ENCODE data around the gene ZNF217.
"Not testable (repeated sequence)": the region's sequence is repeated elsewhere in the genome, so short reads cannot be mapped to it uniquely, and the experiment has no call there.

ZNF217 gene

DNA sequence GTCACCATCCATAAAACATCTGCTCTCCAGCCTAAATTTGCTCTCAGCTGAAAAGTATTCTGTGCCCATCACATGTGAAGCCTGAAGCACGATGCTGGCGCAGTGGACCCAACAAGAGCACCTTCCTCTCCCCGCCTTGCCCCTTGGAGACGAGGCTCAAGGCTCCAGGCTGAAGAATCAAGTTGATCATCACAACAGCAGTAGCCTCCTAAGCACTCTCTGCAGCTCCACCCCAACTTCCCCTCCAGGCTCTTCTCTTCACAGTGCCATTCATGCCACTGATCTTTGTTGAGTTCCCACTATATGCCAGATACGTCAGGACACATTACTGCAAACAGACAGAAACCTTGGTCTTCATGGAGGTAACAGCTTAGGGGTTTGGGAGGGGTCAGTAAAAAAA lies 41.6 kb upstream of the ZNF217 start:
- H3K4me3 ChIP-seq (replicated peaks; ENCODE audit: low read depth, low read length) = no peak overlapping the region
- DNase-seq (ENCODE audit: extremely low read depth, low read depth) = no peak
- TF ChIP-seq, protein P1, sequence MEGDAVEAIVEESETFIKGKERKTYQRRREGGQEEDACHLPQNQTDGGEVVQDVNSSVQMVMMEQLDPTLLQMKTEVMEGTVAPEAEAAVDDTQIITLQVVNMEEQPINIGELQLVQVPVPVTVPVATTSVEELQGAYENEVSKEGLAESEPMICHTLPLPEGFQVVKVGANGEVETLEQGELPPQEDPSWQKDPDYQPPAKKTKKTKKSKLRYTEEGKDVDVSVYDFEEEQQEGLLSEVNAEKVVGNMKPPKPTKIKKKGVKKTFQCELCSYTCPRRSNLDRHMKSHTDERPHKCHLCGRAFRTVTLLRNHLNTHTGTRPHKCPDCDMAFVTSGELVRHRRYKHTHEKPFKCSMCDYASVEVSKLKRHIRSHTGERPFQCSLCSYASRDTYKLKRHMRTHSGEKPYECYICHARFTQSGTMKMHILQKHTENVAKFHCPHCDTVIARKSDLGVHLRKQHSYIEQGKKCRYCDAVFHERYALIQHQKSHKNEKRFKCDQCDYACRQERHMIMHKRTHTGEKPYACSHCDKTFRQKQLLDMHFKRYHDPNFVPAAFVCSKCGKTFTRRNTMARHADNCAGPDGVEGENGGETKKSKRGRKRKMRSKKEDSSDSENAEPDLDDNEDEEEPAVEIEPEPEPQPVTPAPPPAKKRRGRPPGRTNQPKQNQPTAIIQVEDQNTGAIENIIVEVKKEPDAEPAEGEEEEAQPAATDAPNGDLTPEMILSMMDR (IDR thresholded peaks at IDR 0.05; ENCODE audit: low read depth, low read length, missing control alignments) = no peak

DNA sequence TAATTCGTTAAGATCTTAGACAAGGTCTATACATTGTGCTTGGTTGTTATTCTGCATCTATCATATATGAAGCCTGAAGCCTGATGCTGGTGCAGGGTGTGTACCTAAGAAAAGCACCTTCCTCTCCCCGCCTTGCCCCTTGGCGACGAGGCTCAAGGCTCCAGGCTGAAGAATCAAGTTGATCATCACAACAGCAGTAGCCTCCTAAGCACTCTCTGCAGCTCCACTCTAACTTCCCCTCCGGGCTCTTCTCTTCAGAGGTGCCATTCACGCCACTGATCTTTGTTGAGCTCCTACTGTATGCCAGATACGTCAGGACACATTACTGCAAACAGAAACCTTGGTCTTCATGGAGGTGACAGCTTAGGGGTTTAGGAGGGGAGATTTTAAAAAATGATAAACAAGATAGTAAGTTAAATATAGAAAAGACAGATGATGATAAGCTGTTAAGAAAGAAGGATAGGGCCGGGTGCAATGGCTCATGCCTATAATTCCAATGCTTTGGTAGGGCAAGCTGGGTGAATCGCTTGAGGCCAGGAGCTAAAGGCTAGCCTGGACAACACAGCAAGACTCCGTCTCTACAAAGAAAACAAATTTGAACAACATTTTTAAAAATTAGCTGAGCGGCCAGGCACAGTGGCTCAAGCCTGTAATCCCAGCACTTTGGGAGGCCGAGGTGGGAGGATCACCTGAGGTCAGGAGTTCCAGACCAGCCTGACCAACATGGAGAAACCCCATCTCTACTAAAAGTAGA lies 38.4 kb upstream of the ZNF217 start:
- DNase-seq (ENCODE audit: extremely low read depth, low read depth) = no peak
- H3K4me3 ChIP-seq (replicated peaks; ENCODE audit: low read depth, low read length) = no peak overlapping the region
- TF ChIP-seq, protein P1 (IDR thresholded peaks at IDR 0.05; ENCODE audit: low read depth, low read length, missing control alignments) = no peak

DNA sequence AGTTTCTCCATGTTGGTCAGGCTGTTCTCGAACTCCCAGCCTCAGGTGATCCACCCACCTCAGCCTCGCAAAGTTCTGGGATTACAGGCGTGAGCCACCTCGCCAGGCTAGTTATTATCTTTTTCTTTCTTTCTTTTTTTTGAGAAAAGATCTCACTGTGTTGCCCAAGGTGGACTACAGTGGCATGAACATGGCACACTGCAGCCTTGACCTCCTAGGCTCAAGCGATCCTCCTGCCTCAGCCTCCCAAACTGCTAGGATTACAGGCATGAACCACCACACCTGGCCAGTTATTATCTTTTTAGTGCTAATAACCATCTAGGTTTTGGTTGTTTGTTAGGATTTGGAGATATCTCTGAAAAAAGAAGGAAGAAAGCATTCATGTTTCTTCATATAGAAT lies 35.8 kb upstream of the ZNF217 start:
- no peak overlapping the region for H3K4me3 ChIP-seq (replicated peaks; ENCODE audit: low read depth, low read length)
- DNase-seq (ENCODE audit: extremely low read depth, low read depth) = no peak
- TF ChIP-seq, protein P1 (IDR thresholded peaks at IDR 0.05; ENCODE audit: low read depth, low read length, missing control alignments) = no peak

DNA sequence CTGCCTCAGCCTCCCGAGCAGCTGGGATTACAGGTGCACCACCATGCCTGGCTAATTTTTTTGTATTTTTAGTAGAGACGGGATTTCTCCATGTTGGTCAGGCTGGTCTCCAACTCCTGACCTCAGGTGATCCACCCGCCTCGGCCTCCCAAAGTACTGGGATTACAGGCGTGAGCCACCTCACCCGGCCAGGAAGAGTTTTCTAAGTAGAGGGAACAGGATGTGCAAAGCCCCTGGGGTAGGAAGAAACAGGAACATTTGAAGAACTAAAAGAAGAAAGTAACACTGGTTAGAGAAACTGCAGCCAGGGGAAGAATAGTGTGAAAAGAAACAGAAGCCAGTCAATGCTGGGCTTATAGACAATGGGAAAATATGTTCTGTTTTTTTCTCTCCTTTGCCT lies 35.1 kb upstream of the ZNF217 start:
- not testable (repeated sequence) for DNase-seq (ENCODE audit: extremely low read depth, low read depth); H3K4me3 ChIP-seq (replicated peaks; ENCODE audit: low read depth, low read length)

DNA sequence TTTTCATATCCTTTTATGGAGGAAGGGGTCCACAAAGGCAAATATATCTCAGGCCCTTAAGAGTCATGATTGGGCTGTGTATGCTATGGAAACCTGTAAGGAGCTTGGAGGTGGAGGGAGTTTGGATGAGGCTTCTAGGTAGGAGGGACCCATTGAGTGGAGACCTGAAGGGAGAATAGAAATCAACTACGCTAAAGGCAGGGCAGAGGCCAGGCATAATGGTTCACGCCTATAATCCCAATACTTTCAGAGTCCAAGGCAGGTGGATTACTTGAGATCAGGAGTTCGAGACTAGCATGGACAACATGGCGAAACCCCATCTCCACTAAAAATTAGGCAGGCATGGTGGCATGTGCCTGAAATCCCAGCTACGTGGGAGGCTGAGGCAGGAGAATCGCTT lies 34.4 kb upstream of the ZNF217 start:
- DNase-seq (ENCODE audit: extremely low read depth, low read depth) = no peak
- H3K4me3 ChIP-seq (replicated peaks; ENCODE audit: low read depth, low read length) = no peak overlapping the region
- TF ChIP-seq, protein P1 (IDR thresholded peaks at IDR 0.05; ENCODE audit: low read depth, low read length, missing control alignments) = no peak

DNA sequence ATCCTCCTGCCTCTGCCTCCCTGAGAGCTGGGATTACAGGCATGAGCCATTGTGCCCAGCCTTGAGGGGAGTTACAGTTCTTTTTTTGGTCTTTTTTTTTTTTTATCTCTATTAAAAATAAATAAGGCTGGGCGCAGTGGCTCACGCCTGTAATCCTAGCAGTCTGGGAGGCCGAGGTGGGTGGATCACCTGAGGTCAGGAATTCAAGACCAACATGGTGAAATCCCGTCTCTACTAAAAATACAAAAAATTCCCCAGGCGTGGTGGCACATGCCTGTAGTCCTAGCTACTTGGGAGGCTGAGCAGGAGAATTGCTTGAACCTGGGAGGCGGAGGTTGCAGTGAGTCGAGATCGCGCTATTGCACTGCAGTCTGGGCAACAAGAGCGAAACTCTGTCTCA lies 33.4 kb upstream of the ZNF217 start:
- not testable (repeated sequence) for DNase-seq (ENCODE audit: extremely low read depth, low read depth); H3K4me3 ChIP-seq (replicated peaks; ENCODE audit: low read depth, low read length)

DNA sequence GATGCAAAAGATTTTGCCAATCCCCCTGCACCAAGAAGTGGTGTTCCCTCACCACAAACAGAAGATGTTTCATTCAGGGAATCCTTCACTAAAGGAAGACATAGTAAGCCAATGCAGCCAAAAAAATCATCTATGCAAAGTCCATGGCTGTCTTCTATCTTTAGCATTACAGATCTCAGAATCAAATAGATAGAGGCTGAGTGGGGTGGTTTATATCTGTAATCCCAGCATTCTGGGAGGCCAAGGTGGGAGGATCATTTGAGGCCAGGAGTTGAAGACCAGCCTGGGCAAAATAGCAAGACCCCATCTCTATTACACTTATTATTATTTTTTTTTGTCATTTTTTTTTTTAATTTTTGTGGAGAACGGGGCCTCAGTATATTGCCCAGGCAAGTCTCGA lies 32.9 kb upstream of the ZNF217 start:
- DNase-seq (ENCODE audit: extremely low read depth, low read depth) = no peak
- H3K4me3 ChIP-seq (replicated peaks; ENCODE audit: low read depth, low read length) = no peak overlapping the region
- TF ChIP-seq, protein P1 (IDR thresholded peaks at IDR 0.05; ENCODE audit: low read depth, low read length, missing control alignments) = no peak
